HG02973 (cell line): ENCODE measurements around the gene RBM27.
"Not testable (repeated sequence)": the region's sequence is repeated elsewhere in the genome, so short reads cannot be mapped to it uniquely, and the experiment has no call there.

ENCODE experiments used
- ATAC-seq: cut with Tn5 transposase; IDR thresholded peaks from one replicate; pipeline ENCODE4 v1.9.1; 2021; ENCODE audit warnings: moderate library complexity; ENCODE audit not compliant: unreplicated experiment

RBM27 gene

DNA sequence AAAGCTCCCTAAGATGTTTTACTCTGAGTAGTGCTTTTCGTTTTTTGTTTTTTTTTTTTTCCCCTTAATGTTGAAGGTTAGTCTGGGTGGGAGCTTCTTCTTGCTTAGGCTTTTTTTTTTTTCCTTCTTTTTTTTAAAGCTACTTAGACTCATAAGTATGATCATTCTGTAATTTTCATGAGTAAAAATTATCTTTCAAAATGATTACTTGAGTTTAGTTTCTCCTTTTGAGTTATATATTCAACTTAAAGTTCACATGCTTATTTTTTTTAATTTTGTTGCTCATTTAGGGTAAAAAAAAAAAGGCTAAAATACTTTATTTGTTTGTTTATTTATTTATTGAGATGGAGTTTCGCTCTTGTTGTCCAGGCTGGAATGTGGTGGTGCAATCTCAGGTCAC lies 2.9 kb downstream of the RBM27 start:
- no peak for ATAC-seq

DNA sequence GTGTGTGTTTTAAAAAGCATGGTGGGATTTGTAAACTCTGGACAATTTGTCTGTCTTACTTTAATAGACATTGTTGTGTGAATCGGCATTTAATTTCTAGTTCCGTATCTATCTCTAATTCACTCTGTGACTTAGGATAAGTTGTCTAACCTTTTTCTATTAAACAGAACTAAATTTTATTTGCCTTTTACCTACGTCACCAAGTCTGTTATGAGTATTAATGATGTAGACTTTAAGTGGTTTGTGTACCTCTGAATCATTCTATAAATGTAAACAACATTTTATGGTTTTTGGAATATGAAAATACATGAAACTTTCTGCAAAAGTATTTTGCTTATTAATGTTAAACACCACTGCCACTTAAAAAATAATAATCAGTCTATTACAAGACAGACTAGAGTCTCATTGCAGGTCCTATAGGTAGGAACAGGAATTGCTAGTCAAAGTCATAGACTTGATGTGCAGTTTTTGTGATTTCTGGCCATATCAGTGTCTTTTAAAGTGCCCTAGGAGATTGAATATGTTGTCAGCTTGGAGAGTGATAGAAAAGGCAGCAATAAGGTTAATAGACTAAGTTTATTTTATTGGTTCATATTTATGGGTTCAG lies 5.6 kb downstream of the RBM27 start:
- ATAC-seq = peak; percentile 37

DNA sequence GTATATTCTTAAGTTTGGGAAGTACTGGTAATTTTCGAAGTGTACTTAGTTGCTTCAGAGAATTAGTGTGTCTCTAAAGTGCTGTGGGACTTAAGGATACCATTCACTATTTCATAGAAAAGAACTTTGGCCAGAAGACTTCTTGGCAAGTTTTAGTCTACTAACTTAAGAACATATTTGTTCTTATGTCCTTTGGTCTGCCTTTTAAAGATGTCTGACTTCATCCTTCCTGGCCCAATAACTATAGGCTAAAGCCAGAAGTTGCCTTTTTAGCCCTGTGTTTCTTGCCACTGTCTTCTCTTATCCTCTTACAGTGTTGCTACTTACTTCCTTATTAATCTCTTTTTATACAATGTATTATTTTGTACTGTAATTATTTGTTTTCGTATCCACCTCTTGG lies 6.3 kb downstream of the RBM27 start:
- ATAC-seq = no peak

- ATAC-seq = not testable (repeated sequence)
Observed at GRCh38 chr5:146210810-146211209, 7.4 kb downstream of the RBM27 start.

DNA sequence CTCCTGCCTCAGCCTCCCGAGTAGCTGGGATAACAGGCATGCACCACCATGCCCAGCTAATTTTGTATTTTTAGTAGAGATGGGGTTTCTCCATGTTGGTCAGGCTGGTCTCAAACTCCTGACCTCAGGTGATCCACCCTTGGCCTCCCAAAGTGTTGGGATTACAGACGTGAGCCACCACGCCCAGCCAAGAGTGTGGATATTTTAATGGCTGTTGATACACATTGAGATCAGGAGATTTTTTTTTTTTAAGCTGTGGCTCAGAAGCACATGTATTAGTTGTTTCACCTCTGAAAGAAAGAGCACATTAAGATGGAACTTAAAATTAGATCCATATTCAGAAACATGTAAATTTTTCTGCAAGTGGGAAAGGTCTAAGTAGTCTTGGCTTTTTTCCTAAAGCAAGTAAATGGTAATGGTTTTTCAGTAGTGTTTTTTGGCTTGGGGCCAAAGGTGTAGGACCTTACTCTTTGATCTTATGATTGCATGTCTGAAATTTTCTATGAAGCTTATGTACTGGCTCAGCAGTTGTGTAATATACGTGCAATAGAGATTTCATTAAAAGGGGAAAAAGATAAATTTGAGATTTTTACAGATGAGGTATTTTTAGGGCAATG lies 9.9 kb downstream of the RBM27 start:
- no peak for ATAC-seq

GRCh38 chr5:146214881-146215280 lies 11.5 kb downstream of the RBM27 start:
- ATAC-seq = not testable (repeated sequence)

- ATAC-seq = no peak
Observed at GRCh38 chr5:146218168-146218567, 14.8 kb downstream of the RBM27 start.

- ATAC-seq = no peak
Observed at GRCh38 chr5:146219243-146219642, 15.8 kb downstream of the RBM27 start.

DNA sequence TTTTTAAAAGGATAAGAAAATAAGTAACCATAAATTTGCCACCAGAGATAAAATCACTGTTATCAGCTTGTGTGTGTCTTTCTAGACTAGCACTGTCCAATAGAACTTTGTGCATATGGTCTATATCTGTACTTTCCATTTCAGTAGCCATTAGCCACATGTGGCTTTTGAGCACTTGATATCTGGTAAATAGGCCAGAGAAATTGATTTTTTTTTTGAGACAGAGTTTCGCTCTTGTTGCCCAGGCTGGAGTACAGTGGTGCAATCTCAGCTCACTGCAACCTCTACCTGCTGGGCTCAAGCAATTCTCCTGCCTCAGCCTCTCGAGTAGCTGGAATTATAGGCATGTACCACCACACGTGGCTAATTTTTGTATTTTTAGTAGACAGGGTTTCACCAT lies 17.8 kb downstream of the RBM27 start:
- no peak for ATAC-seq

GRCh38 chr5:146222005-146222404 lies 18.6 kb downstream of the RBM27 start:
- no peak for ATAC-seq

- no peak for ATAC-seq
Observed at GRCh38 chr5:146223179-146223578, 19.8 kb downstream of the RBM27 start.

GRCh38 chr5:146229222-146229621 lies 25.8 kb downstream of the RBM27 start:
- no peak for ATAC-seq

DNA sequence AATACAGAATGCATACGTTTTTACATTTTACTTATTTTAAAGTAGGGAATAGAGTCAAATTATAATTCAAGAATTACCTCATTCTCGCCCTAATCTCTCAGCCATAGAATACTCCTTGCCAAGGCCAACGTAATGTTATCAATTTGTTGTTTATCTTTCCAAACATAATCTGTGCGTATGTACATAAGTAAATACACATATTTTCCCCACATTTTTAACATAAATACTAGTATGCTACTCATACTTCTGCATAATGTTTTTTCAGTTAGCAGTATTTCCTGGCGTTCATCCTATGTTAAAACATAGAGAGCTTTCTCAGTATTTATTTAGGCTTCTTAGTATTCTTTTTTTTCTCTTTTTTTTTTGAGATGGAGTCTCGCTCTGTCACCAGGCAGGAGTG lies 28.8 kb downstream of the RBM27 start:
- ATAC-seq = no peak

DNA sequence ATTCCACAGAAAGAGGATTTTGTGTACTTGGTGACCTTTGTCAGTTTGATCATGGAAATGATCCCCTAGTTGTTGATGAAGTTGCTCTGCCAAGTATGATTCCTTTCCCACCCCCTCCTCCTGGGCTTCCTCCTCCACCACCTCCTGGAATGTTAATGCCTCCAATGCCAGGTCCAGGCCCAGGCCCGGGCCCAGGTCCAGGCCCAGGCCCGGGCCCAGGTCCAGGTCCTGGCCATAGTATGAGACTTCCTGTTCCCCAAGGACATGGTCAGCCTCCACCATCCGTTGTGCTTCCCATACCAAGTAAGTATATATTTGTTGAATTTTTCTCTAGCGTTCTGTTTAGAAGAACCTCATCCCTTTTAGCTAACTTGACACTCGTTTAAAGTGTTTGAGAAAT lies 30.0 kb downstream of the RBM27 start:
- no peak for ATAC-seq

DNA sequence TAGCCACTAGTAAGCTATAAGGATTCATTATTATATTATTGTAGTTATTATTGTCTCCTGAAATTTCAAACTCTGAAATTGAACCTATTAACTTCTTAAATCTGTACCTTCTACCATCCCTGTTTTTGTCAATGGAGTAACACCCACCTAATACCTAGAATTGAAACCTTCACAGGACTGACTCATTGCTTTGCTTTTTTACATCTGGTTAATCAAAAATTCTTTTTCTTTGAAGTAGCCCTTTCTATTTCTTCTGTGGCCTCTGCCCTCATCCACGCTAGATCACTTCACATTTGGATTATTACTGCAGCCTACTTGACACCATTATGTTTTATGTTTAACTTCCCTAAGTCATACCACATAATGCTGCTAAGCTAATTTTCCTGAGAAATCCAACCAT lies 35.6 kb downstream of the RBM27 start:
- peak; percentile 48 for ATAC-seq

GRCh38 chr5:146240951-146241350 lies 37.5 kb downstream of the RBM27 start:
- ATAC-seq = no peak

DNA sequence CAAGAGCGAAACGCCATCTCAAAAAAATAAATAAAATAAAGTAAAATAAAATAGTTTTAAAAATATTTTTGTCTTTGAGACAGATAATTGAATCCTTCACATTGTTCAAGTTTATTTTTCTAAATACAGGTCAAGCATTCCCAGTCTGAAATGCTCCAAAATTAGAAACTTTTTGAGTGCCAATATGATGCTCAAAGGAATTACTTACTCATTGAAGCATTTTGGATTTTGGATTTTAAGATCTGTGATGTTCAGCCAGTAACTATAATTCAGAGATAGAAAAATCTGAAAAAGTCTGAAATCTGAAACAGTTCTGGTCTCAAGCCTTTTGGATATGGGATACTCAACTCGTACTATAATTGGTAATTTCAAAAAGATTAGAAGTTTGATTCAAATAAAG lies 39.8 kb downstream of the RBM27 start:
- ATAC-seq = no peak

DNA sequence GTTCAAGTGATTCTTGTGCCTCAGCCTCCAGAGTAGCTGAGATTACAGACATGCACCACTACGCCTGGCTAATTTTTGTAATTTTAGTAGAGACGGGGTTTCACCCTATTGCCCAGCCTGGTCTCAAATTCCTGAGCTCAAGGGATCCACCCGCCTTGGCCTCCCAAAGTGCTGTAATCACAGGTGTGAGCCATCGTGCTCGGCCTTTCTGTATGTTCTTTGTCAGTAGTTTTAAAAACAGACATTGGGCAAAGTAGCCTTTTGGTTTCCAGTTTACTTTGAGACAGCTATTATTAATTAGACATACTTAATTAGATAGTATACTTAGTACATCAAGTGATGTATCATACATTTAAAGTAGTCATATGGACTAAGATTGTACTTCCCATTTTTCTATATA lies 45.2 kb downstream of the RBM27 start:
- no peak for ATAC-seq

DNA sequence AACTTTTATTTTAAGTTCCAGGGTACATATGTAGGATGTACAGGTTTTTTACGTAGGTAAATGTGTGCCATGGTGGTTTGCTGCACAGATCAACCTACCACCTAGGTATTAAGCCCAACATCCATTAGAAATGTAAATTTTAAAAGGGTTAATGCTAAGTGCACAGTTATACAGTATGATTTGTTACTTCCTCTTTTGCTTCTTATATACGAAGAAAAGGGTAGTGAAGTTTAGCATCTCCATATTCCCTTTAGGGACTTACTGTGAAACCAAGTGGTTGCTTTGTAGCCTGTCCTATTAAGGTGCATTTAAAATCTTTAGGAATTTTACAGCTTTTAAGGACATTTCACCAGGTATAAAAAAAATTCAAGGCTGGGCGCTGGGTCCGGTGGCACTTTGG lies 46.4 kb downstream of the RBM27 start:
- no peak for ATAC-seq
